Measurements from ENCODE around the gene HGFAC. TPM values are rescaled to one million over a fixed set of nuclear protein-coding genes. Genes with fewer than 3 reads are reported as not detected.
A peak's percentile ranks its signal among the peaks of the same experiment; 100 is the strongest.

The HGFAC gene
- total and polyA plus RNA-seq, 2 of the 13 experiments (the other 11 are each of a cell fraction or from before 2014, with no cell fraction given) = 8.5 to 63.6 TPM

DNA sequence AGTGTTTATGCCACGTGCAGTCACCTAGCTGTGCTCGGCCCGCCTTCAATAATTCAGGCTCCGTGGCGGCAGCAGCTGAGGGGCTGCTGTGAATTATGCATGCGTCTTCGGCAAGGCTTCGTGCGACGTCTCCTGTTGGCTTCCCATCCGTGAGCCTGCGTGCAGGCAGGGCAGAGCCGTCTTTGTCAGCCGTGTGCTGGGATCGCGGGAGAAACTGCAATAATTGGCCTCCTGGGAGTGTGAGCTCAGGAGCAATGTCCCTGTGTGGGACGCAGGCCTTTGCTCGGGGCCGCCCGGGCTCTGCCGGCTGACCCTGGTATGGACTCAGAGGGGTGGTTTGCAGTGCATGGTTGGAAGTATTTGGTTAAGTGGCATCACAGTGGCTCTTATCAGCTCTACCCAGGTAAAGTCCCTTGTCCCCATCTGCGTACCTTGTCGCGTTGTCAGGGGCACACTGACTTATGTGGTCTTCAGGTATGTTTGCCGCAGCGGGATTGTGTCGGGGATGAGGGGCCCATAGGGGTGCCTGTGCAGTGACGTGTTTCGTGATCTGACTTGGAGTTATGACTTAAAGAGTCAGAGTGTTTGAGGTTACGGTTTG is 34.5 kb upstream of the HGFAC start (continued):
- TF ChIP-seq HNF4A (CRISPR knock-in tag; IDR thresholded peaks at IDR 0.05) (no peak), MTF2 (CRISPR knock-in tag; IDR thresholded peaks at IDR 0.05; ENCODE audit: borderline replicate concordance) (0 out of 2 replicates have a peak, but pooled peaks have one; percentile 30), FOXC1 (CRISPR knock-in tag; IDR thresholded peaks at IDR 0.05; ENCODE audit: borderline replicate concordance) (0 out of 2 replicates have a peak, but pooled peaks have one; percentile 8)
- TF ChIP-seq, protein P1, sequence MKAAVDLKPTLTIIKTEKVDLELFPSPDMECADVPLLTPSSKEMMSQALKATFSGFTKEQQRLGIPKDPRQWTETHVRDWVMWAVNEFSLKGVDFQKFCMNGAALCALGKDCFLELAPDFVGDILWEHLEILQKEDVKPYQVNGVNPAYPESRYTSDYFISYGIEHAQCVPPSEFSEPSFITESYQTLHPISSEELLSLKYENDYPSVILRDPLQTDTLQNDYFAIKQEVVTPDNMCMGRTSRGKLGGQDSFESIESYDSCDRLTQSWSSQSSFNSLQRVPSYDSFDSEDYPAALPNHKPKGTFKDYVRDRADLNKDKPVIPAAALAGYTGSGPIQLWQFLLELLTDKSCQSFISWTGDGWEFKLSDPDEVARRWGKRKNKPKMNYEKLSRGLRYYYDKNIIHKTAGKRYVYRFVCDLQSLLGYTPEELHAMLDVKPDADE (CRISPR knock-in tag; IDR thresholded peaks at IDR 0.05) = no peak

DNA sequence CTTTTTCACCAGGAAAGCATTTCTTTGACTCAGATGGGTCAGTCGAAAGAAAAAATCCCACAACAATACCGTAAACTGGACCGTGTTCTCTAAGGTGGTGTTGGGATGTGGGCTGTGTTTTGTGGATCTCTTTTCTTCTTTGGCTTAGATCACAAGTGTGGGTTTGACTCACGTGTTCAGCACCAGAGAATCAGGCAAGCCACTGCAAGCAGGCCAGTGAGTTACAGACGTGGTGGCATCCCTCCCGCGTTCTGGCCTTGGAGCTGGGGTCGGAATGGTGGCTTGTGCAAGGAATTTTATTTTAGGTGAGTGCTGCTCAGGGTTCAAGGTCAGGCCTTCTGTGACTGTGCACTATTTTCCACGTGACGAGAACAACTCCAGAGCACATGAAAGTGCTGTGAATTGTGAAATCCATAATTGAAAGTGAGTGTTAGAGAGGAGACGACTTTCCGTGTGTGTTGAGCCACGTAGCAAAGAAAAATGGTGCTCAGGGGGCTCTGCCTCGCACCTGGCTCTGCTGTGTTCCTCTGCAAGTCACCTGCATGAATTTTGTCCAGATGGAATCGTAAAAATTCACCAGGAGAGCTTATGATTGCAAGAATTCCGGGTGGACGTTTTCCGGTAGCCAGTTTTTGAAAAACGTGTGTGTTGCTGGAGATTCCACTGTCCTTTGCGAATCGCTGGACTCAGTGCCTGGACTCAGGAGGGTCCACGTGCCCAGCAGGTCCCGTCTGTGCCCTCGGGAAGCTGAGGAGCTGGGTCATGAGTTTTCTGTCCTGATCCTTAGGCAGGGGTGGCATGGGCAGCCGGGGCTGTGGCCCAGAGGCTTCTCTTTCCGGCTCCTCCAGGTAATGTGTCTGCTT is 33.6 kb upstream of the HGFAC start:
- no peak overlapping the region for H2AFZ ChIP-seq (ENCODE audit: low read length)
- peak; percentile 93 for FAIRE-seq
- H3K27me3 ChIP-seq (ENCODE audit: control insufficient read depth in 1 of 2, insufficient read depth in 2 of 2, low read length in 2 of 2) = no peaks in the 10 kb centered on the region
- ATAC-seq = peak; percentile 80
- POLR2A ChIA-PET = interaction anchor here (0.7 to 3.3 kb wide), 7 partner anchors 14 to 116 kb away, joined by 3 to 25 read pairs (median 4); partner anchors contain the start of genes HGFAC and RGS12
- H3K9me3 ChIP-seq (ENCODE audit: low read length) = peaks cover 11% of the 10 kb centered on the region
- H3K36me3 ChIP-seq (replicated peaks in 1 of 2; ENCODE audit: control insufficient read depth in 1 of 2, insufficient read depth in 2 of 2, low read length in 2 of 2) = peaks cover 3 to 13% of the 10 kb centered on the region in 2 experiments; a peak in 2 of 5 replicates
- in situ Hi-C loops (cut with HindIII; ENCODE audit: extremely low pct_ligation_motif_present, low pct_unique_long_range_greater_than_20kb) = no loop called here
- peaks cover 50% of the 10 kb centered on the region for H3K4me1 ChIP-seq (ENCODE audit: insufficient read depth, low read length)
- H3K27ac ChIP-seq (ENCODE audit: extremely low read length, insufficient read depth, low read length) = peak overlapping the region; percentile 96
- H3K4me3 ChIP-seq (replicated peaks in 1 of 3; ENCODE audit: insufficient read depth in 1 of 3, low read depth in 2 of 3, low read length in 3 of 3) = peak overlapping the region in 1 of 3 experiments; percentile 30; a peak in 1 of 6 replicates
- CTCF ChIA-PET (ENCODE audit: low intra/inter-chr PET ratio, low total read pairs) = interaction anchor here (0.7 kb wide), 1 partner anchor 62 kb away, joined by 3 read pairs; no protein-coding TSS in a partner anchor
- peaks cover 26% of the 10 kb centered on the region for H3K79me2 ChIP-seq (ENCODE audit: insufficient read depth, low read length)
- DNase-seq (ENCODE audit: low spot score) = peak; percentile 94
- peak overlapping the region; percentile 57 for H3K4me2 ChIP-seq (ENCODE audit: low read depth, low read length)
- WGBS (ENCODE audit: low lambda C conversion rate) = 20% methylated on average over 20 of the region's 26 CpGs
- peak overlapping the region; percentile 61 for H3K9ac ChIP-seq (ENCODE audit: insufficient read depth, low read depth, low read length)
- BruUV-seq (replicated peaks) = TSS peak; percentile 84
- no peaks in the 10 kb centered on the region for H4K20me1 ChIP-seq (ENCODE audit: insufficient read depth, low read length)
- intact Hi-C loops (cut with micrococcal nuclease; ENCODE audit: unreplicated experiment) = loop anchor here (1.0 to 5.0 kb wide), 3 partner anchors 34 to 61 kb away; partner anchors contain the start of gene HGFAC
- TF ChIP-seq, protein P2, sequence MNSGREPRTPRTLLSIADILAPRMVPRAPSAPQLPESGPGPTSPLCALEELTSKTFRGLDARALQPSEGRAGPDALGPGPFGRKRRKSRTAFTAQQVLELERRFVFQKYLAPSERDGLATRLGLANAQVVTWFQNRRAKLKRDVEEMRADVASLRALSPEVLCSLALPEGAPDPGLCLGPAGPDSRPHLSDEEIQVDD (CRISPR knock-in tag; IDR thresholded peaks at IDR 0.05; ENCODE audit: borderline replicate concordance) = no peak
- TF ChIP-seq ZNF749 (CRISPR knock-in tag; IDR thresholded peaks at IDR 0.05; ENCODE audit: borderline replicate concordance) (peak; percentile 62; the same call in 1 of the 2 replicates), TCF7L2 (IDR thresholded peaks at IDR 0.05; ENCODE audit: low read depth, low read length) (no peak), RFXANK (CRISPR knock-in tag; IDR thresholded peaks at IDR 0.05) (no peak), HMG20A (CRISPR knock-in tag; IDR thresholded peaks at IDR 0.05; ENCODE audit: borderline replicate concordance) (peak; percentile 69; the same call in 1 of the 2 replicates), PAWR (CRISPR knock-in tag; IDR thresholded peaks at IDR 0.05; ENCODE audit: borderline replicate concordance) (no peak), ZNF143 (CRISPR knock-in tag; IDR thresholded peaks at IDR 0.05) (no peak), ZSCAN29 (CRISPR knock-in tag; conservative IDR thresholded peaks at IDR 0.05) (0 out of 2 replicates have a peak, but pooled peaks have one; percentile 40), ZNF7 (CRISPR knock-in tag; IDR thresholded peaks at IDR 0.05) (no peak), ZFX (CRISPR knock-in tag; IDR thresholded peaks at IDR 0.05; ENCODE audit: low read depth) (peak; percentile 69), MZF1 (CRISPR knock-in tag; IDR thresholded peaks at IDR 0.05; ENCODE audit: borderline replicate concordance) (no peak), ZNF550 (CRISPR knock-in tag; IDR thresholded peaks at IDR 0.05; ENCODE audit: borderline replicate concordance) (no peak)
- TF ChIP-seq, protein P3, sequence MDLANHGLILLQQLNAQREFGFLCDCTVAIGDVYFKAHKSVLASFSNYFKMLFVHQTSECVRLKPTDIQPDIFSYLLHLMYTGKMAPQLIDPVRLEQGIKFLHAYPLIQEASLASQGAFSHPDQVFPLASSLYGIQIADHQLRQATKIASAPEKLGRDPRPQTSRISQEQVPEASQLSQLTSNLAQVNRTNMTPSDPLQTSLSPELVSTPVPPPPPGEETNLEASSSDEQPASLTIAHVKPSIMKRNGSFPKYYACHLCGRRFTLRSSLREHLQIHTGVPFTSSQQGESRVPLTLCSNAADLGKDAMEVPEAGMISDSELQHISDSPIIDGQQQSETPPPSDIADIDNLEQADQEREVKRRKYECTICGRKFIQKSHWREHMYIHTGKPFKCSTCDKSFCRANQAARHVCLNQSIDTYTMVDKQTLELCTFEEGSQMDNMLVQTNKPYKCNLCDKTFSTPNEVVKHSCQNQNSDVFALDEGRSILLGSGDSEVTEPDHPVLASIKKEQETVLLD (CRISPR knock-in tag; IDR thresholded peaks at IDR 0.05; ENCODE audit: low read depth) = no peak
- TF ChIP-seq, protein P4, sequence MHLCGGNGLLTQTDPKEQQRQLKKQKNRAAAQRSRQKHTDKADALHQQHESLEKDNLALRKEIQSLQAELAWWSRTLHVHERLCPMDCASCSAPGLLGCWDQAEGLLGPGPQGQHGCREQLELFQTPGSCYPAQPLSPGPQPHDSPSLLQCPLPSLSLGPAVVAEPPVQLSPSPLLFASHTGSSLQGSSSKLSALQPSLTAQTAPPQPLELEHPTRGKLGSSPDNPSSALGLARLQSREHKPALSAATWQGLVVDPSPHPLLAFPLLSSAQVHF (CRISPR knock-in tag; IDR thresholded peaks at IDR 0.05) = no peak

Data from HepG2 (cell line).